HepG2 (cell line): ENCODE measurements around the gene CECR2. TPM values are rescaled to one million over a fixed set of nuclear protein-coding genes. Genes with fewer than 3 reads are reported as not detected.

Source experiments
- ATAC-seq: fragments of 200-7000 bp; cut with Tn5 transposase; 3 replicates; pipeline ENCODE4 v1.9.1; 2020; ENCODE audit warnings: mild to moderate bottlenecking, moderate library complexity
- BruUV-seq: library from RNA; stranded (reverse); fragments of 400-500 nt; replicated peaks from 2 replicates; lab custom pipeline; 2021; lab: Mats Ljungman, UMichigan
- CTCF ChIA-PET: fragments of 300-600 bp; formaldehyde crosslinking; extraction: SDS; loops from one replicate; lab custom pipeline; 2021; ENCODE audit warnings: low total read pairs, inconsistent platforms, low intra/inter-chr PET ratio; lab: Yijun Ruan, JAX
- POLR2A ChIA-PET: fragments of 350-600 bp; sonication (Branson Sonifier 250); formaldehyde crosslinking; loops from one replicate; lab custom pipeline; 2020; ENCODE audit warnings: antibody characterized with exemption, inconsistent platforms; lab: Yijun Ruan, JAX
- DNase-seq: peaks from one replicate; pipeline ENCODE4 v3.0.0-alpha.2; 2015; ENCODE audit warnings: low spot score
- FAIRE-seq: peaks from 3 replicates; lab custom pipeline; 2011; peaks lifted over from hg19 to GRCh38; lab: Jason Lieb, UNC
- H2AFZ ChIP-seq: one replicate; pipeline ENCODE4 v1.6.1; 2011; ENCODE audit warnings: low read length, inconsistent platforms
- H3K27ac ChIP-seq: fragments of 300-600 bp; 3 replicates; pipeline ENCODE4 v1.8.0; 2011; ENCODE audit warnings: mixed run types, mild to moderate bottlenecking, mixed read lengths, low read length, inconsistent platforms; ENCODE audit not compliant: insufficient read depth; ENCODE audit errors: extremely low read length
- H3K27me3 ChIP-seq, 2 experiments: fragments of 200-600 bp in 1 of 2; 2 replicates in 1 of 2; 3 replicates in 1 of 2; pipeline versions ENCODE4 v1.6.0 to v1.8.0; 2011; ENCODE audit warnings: low read length in 2 of 2, mild to moderate bottlenecking in 2 of 2, moderate library complexity in 2 of 2, inconsistent platforms in 1 of 2; ENCODE audit not compliant: insufficient read depth in 2 of 2, control insufficient read depth in 1 of 2
- H3K36me3 ChIP-seq, 2 experiments: fragments of 200-600 bp in 1 of 2; replicated peaks in 1 of 2; 2 replicates in 1 of 2; 3 replicates in 1 of 2; pipeline versions ENCODE4 v1.5.1 to v1.8.0; 2011; ENCODE audit warnings: low read length in 2 of 2, inconsistent platforms in 1 of 2; ENCODE audit not compliant: insufficient read depth in 2 of 2, control insufficient read depth in 1 of 2
- H3K4me1 ChIP-seq: 2 replicates; pipeline ENCODE4 v1.5.1; 2012; ENCODE audit warnings: low read length, inconsistent platforms; ENCODE audit not compliant: insufficient read depth
- H3K4me2 ChIP-seq: 2 replicates; pipeline ENCODE4 v1.6.0; 2011; ENCODE audit warnings: low read depth, low read length, inconsistent platforms
- H3K4me3 ChIP-seq, 3 experiments: fragments of 200-600 bp in 1 of 3; sonication (generic), shearing (Covaris generic) in 1 of 3; replicated peaks in 1 of 3; 2 replicates each; pipeline ENCODE4 v1.5.1; 2011 to 2016; ENCODE audit warnings: low read length in 3 of 3, inconsistent platforms in 2 of 3, low read depth in 2 of 3, mild to moderate bottlenecking in 2 of 3, control low read depth in 1 of 3, mixed read lengths in 1 of 3; ENCODE audit not compliant: insufficient read depth in 1 of 3
- H3K79me2 ChIP-seq: one replicate; pipeline ENCODE4 v1.6.1; 2011; ENCODE audit warnings: low read length, inconsistent platforms; ENCODE audit not compliant: insufficient read depth
- H3K9ac ChIP-seq: 2 replicates; pipeline ENCODE4 v1.6.0; 2011; ENCODE audit warnings: mild to moderate bottlenecking, low read depth, low read length, inconsistent platforms; ENCODE audit not compliant: insufficient read depth
- H3K9me3 ChIP-seq: 2 replicates; pipeline ENCODE4 v1.5.1; 2012; ENCODE audit warnings: mild to moderate bottlenecking, low read length
- H4K20me1 ChIP-seq: 2 replicates; pipeline ENCODE4 v1.6.0; 2011; ENCODE audit warnings: inconsistent platforms, mild to moderate bottlenecking, low read length, moderate library complexity; ENCODE audit not compliant: insufficient read depth
- HOXA9 ChIP-seq: sonication (generic); formaldehyde crosslinking; IDR thresholded peaks from 2 replicates; pipeline ENCODE4 v1.8.1; 2022; ENCODE audit warnings: missing genetic modification reagents, mild to moderate bottlenecking, moderate library complexity, borderline replicate concordance
- PCBP1 ChIP-seq: fragments of 200-400 bp; formaldehyde crosslinking; IDR thresholded peaks from 2 replicates; pipeline ENCODE4 v1.6.1; 2017; ENCODE audit warnings: mild to moderate bottlenecking, low read depth, low read length, borderline replicate concordance
- PPARG ChIP-seq: conservative IDR thresholded peaks from 2 replicates; pipeline ENCODE4 v1.6.1; 2016; ENCODE audit warnings: missing biosample characterization, missing genetic modification reagents
- RERE ChIP-seq: IDR thresholded peaks from 2 replicates; pipeline ENCODE4 v1.6.1; 2016; ENCODE audit warnings: low read depth, missing genetic modification reagents, missing compliant biosample characterization
- SMYD3 ChIP-seq: sonication (generic); formaldehyde crosslinking; IDR thresholded peaks from 2 replicates; pipeline ENCODE4 v1.8.1; 2023; ENCODE audit warnings: mild to moderate bottlenecking, missing genetic modification reagents
- TBP ChIP-seq: sonication (generic); formaldehyde crosslinking; IDR thresholded peaks from 2 replicates; pipeline ENCODE4 v1.5.0; 2020; ENCODE audit warnings: missing genetic modification reagents
- TSC22D2 ChIP-seq: sonication (generic); formaldehyde crosslinking; IDR thresholded peaks from 2 replicates; pipeline ENCODE4 v1.5.1; 2020; ENCODE audit warnings: missing genetic modification reagents, mild to moderate bottlenecking, borderline replicate concordance
- ZMYM3 ChIP-seq: sonication (generic); formaldehyde crosslinking; IDR thresholded peaks from 2 replicates; pipeline ENCODE4 v1.5.1; 2020; ENCODE audit warnings: mild to moderate bottlenecking, missing genetic modification reagents
- ZNF253 ChIP-seq: sonication (generic); formaldehyde crosslinking; IDR thresholded peaks from 2 replicates; pipeline ENCODE4 v1.8.0; 2022; ENCODE audit warnings: mild to moderate bottlenecking, missing genetic modification reagents, borderline replicate concordance
- ZNF333 ChIP-seq: sonication (generic); formaldehyde crosslinking; IDR thresholded peaks from 2 replicates; pipeline ENCODE4 v1.4.0; 2020; ENCODE audit warnings: mild to moderate bottlenecking, missing genetic modification reagents, borderline replicate concordance
- ZNF451 ChIP-seq: sonication (generic); formaldehyde crosslinking; IDR thresholded peaks from 2 replicates; pipeline ENCODE4 v1.5.0; 2020; ENCODE audit warnings: mild to moderate bottlenecking, missing genetic modification reagents
- ZNF572 ChIP-seq: sonication (generic); formaldehyde crosslinking; IDR thresholded peaks from 2 replicates; pipeline ENCODE4 v1.5.1; 2020; ENCODE audit warnings: mild to moderate bottlenecking, missing genetic modification reagents
- ZNF672 ChIP-seq: sonication (generic); formaldehyde crosslinking; IDR thresholded peaks from 2 replicates; pipeline ENCODE4 v1.8.1; 2022; ENCODE audit warnings: missing genetic modification reagents
- ZNF777 ChIP-seq: sonication (generic); formaldehyde crosslinking; IDR thresholded peaks from 2 replicates; pipeline ENCODE4 v1.4.0; 2020; ENCODE audit warnings: missing genetic modification reagents
- WGBS: methylation state at CpG from one replicate; pipeline ENCODE4 v1.1.6; 2017; ENCODE audit warnings: low lambda C conversion rate; 5-methylcytosine and 5-hydroxymethylcytosine counted together
- in situ Hi-C: cut with HindIII; loops from 2 replicates; pipeline ENCODE4 v1.10.0; 2017; ENCODE audit warnings: low pct_unique_long_range_greater_than_20kb; ENCODE audit not compliant: extremely low pct_ligation_motif_present
- intact Hi-C: fragments of 100-400 bp; cut with micrococcal nuclease; formaldehyde crosslinking; loops from one replicate; pipeline ENCODE4 v1.10.0; 2022; ENCODE audit not compliant: unreplicated experiment
- polyA plus RNA-seq, 8 experiments: library from polyadenylated mRNA; depleted of rRNA in 3 of 8; stranded (reverse) in 7 of 8; unstranded in 1 of 8; fragments of >200 nt; fragmentation: Illumina TruSeq in 4 of 8; extraction: Trizol in 4 of 8; gene quantifications; 2 replicates each; pipeline versions ENCODE4 v1.2.1 to v1.2.3, GENCODE V29; 2011 to 2016; ENCODE audit warnings: low read depth in 4 of 8, missing spikeins in 1 of 8, mixed read lengths in 1 of 8; ENCODE audit not compliant: insufficient read depth in 1 of 8
- total RNA-seq, 5 experiments: library from RNA; depleted of rRNA; stranded (reverse); fragments of >200 nt; fragmentation: Illumina TruSeq; extraction: Trizol; gene quantifications; 2 replicates each; pipeline ENCODE4 v1.2.3, GENCODE V29; 2016; ENCODE audit warnings: low read depth in 1 of 5
- TF ChIP-seq, protein P1 (sequence below): sonication (generic); formaldehyde crosslinking; IDR thresholded peaks from 2 replicates; pipeline ENCODE4 v1.8.1; 2023; ENCODE audit warnings: missing genetic modification reagents, inconsistent platforms, borderline replicate concordance

Gene CECR2
- total and polyA plus RNA-seq, 2 of the 13 experiments (the other 11 are each of a cell fraction or from before 2014, with no cell fraction given), result not detected

DNA sequence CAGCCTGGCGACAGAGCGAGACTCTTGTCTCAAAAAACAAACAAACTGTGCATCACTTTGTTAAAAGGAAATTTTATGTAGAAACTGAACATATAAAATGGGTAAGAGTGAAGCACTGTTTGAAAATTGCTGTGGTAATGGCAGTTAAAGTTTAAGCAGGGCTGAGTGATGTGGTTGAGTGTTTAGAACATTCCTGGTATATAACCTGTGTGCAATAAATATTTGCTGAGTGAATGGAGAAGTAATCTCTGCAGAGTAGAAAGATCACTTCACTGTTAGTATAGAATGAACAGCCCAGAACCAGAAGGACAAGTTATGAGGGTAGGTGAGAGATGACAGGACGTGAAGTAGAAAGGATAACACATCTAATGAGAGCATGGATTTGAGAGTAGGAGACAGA, 27.3 kb downstream of the CECR2 start (continued):
- TF ChIP-seq PCBP1 (no peak), SMYD3 (no peak), ZNF333 (CRISPR knock-in tag) (no peak), PPARG (no peak)

- no peaks in the 10 kb centered on the region for H3K4me1 ChIP-seq
- ChIA-PET CTCF (no interaction called here), POLR2A (no interaction called here)
- in situ Hi-C loops (no loop called here), intact Hi-C loops (no loop called here)
- no peak for ATAC-seq
- H3K36me3 ChIP-seq, result no peaks in the 10 kb centered on the region
- H4K20me1 ChIP-seq, result no peaks in the 10 kb centered on the region
- DNase-seq, result no peak
- no peaks in the 10 kb centered on the region for H3K9me3 ChIP-seq
- no peak overlapping the region for H3K4me3 ChIP-seq
- FAIRE-seq, result no peak
- H3K27me3 ChIP-seq, result peaks cover 0 to 1% of the 10 kb centered on the region in 2 experiments; a peak in 1 of 5 replicates
- no peak overlapping the region for H3K4me2 ChIP-seq
- H3K9ac ChIP-seq, result no peak overlapping the region
- no TSS peak for BruUV-seq
- WGBS, result 36% methylated on average over 9 of the region's 11 CpGs
- no peak overlapping the region for H2AFZ ChIP-seq
- H3K79me2 ChIP-seq, result no peaks in the 10 kb centered on the region
- H3K27ac ChIP-seq, result no peak overlapping the region
- TF ChIP-seq, protein P1, sequence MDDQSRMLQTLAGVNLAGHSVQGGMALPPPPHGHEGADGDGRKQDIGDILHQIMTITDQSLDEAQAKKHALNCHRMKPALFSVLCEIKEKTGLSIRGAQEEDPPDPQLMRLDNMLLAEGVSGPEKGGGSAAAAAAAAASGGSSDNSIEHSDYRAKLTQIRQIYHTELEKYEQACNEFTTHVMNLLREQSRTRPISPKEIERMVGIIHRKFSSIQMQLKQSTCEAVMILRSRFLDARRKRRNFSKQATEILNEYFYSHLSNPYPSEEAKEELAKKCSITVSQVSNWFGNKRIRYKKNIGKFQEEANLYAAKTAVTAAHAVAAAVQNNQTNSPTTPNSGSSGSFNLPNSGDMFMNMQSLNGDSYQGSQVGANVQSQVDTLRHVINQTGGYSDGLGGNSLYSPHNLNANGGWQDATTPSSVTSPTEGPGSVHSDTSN (CRISPR knock-in tag), result no peak
- TF ChIP-seq ZMYM3 (CRISPR knock-in tag), result no peak
- TF ChIP-seq HOXA9, result no peak
- TF ChIP-seq ZNF451 (CRISPR knock-in tag), result no peak
- TF ChIP-seq ZNF572 (CRISPR knock-in tag), result no peak
- no peak for TF ChIP-seq ZNF777 (CRISPR knock-in tag)
- TF ChIP-seq TBP, result no peak
- TF ChIP-seq TSC22D2 (CRISPR knock-in tag), result no peak
- no peak for TF ChIP-seq ZNF672 (CRISPR knock-in tag)
- no peak for TF ChIP-seq RERE
- no peak for TF ChIP-seq ZNF253 (CRISPR knock-in tag)
Measured at GRCh38 chr22:17397756-17398547, 28.7 kb downstream of the CECR2 start.
